ENCODE measurements around the gene RSBN1L. TPM values are rescaled to one million over a fixed set of nuclear protein-coding genes. Genes with fewer than 3 reads are reported as not detected.
A peak's percentile ranks its signal among the peaks of the same experiment; 100 is the strongest.

RSBN1L gene
- polyA plus RNA-seq, 2 of the 4 experiments (the other 2 are of a cell fraction) = 11.1 to 13.0 TPM

DNA sequence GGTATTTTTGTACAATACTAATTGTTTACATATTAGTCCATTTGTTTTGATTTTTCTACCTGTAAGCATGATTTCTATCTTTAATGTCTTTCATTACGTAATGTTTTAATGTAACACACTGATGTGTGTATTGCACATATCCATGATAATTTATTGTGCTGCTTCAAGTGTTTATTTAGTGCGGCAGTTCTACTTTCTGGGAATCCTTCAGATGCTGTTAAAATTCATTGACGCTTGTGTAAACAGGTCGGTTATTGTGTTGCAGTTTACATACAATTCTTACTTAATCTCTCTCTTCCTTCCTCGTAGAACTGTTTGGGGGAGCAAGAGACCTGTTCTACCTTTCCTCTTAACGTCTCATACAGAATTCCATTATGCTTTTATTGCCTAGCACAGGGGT lies 95.1 kb downstream of the RSBN1L start:
- no peak overlapping the region for H3K4me3 ChIP-seq
- DNase-seq (ENCODE audit: low read depth in 1 of 2, low spot score in 1 of 2) (peak in 1 of 2 experiments; percentile 62), FAIRE-seq (no peak), ATAC-seq (peak; percentile 23 to 68; a peak in 3 of 6 replicates)
- H3K4me1 ChIP-seq = peaks cover 12% of the 10 kb centered on the region
- 23% methylated on average over 6 of the region's 6 CpGs for WGBS (ENCODE audit: missing lambda C conversion rate)
- TF ChIP-seq GATA3 (IDR thresholded peaks at IDR 0.05; ENCODE audit: borderline replicate concordance) (peak; percentile 52; the same call in 1 of the 2 replicates), CEBPB (IDR thresholded peaks at IDR 0.05) (peak in 1 of 2 experiments; percentile 39; a peak in 1 of 4 replicates), JUN (IDR thresholded peaks at IDR 0.05) (no peak), HOXB13 (CRISPR knock-in tag; IDR thresholded peaks at IDR 0.05; ENCODE audit: low read depth) (no peak)
- TF ChIP-seq, protein P1, sequence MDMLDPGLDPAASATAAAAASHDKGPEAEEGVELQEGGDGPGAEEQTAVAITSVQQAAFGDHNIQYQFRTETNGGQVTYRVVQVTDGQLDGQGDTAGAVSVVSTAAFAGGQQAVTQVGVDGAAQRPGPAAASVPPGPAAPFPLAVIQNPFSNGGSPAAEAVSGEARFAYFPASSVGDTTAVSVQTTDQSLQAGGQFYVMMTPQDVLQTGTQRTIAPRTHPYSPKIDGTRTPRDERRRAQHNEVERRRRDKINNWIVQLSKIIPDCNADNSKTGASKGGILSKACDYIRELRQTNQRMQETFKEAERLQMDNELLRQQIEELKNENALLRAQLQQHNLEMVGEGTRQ (IDR thresholded peaks at IDR 0.05) = no peak
- CTCF ChIA-PET = no interaction called here
- H3K27ac ChIP-seq = no peak overlapping the region
- POLR2A ChIA-PET = no interaction called here
- peaks cover 2% of the 10 kb centered on the region; the same call in 1 of the 3 replicates for H3K9me3 ChIP-seq
- peak overlapping the region; percentile 24; the same call in 1 of the 3 replicates for H3K4me2 ChIP-seq

DNA sequence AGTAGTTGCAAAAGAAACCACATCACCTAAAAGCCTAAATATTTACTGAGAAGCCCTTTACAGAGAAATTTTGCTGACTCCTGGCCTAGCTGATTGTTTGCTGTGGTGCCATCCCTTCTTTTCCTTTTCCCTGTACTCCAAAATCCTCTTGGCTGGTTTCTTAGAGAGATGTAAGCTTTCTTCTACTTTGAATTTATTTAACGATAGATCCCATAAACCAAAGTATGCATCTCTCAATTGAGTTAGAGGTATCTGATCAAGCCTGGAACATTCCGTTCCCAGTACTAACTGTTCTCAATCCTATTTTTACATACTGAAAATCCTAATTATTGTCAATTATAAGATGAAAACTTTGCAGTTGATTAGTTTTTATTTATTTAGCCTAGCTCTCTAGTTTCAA lies 95.7 kb downstream of the RSBN1L start:
- Histone ChIP-seq H3K4me3 (no peak overlapping the region), H3K4me1 (peaks cover 18% of the 10 kb centered on the region), H3K4me2 (0 out of 3 replicates have a peak overlapping the region, but pooled peaks have one; percentile 24), H3K27ac (no peak overlapping the region), H3K9me3 (no peaks in the 10 kb centered on the region)
- 83% methylated on average over 2 of the region's 2 CpGs for WGBS (ENCODE audit: missing lambda C conversion rate)
- FAIRE-seq (no peak), ATAC-seq (no peak), DNase-seq (ENCODE audit: low read depth in 1 of 2, low spot score in 1 of 2) (no peak)
- CTCF ChIA-PET = no interaction called here
- POLR2A ChIA-PET = interaction anchor here (0.5 kb wide), 1 partner anchor 219 kb away, joined by 7 read pairs; no protein-coding TSS in a partner anchor
- no peak for TF ChIP-seq RARB (CRISPR knock-in tag; IDR thresholded peaks at IDR 0.05)

DNA sequence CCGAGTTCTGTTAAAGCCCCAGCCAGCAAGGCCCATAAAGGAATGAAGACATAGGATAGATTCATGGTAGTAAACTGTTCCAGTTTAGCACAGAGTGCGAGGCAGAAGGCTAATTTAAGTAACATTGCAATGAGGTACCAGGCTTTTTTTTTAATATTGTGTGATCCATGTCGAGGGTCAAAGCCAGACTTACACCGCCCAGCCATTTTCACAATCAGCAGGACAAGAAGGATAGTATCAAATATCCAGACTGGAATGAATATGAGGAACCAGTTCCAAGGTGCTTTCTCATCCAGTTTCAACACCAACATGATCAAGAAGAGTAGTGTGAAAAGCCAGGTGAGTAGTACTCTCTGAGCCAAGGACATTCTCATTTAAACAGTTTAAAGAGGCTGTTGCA lies 97.7 kb downstream of the RSBN1L start:
- CTCF ChIA-PET = no interaction called here
- DNase-seq (ENCODE audit: low read depth in 1 of 2, low spot score in 1 of 2) (no peak), ATAC-seq (no peak), FAIRE-seq (no peak)
- Histone ChIP-seq H3K4me1 (peaks cover 24% of the 10 kb centered on the region), H3K27ac (no peak overlapping the region), H3K9me3 (no peaks in the 10 kb centered on the region), H3K4me3 (no peak overlapping the region), H3K4me2 (no peak overlapping the region)
- POLR2A ChIA-PET = no interaction called here
- WGBS (ENCODE audit: missing lambda C conversion rate) = 89% methylated on average over 4 of the region's 4 CpGs
- TF ChIP-seq FOXS1 (CRISPR knock-in tag; IDR thresholded peaks at IDR 0.05) = no peak
- TF ChIP-seq MYC (IDR thresholded peaks at IDR 0.05; ENCODE audit: borderline replicate concordance, low read length) = no peak
- TF ChIP-seq, protein P2, sequence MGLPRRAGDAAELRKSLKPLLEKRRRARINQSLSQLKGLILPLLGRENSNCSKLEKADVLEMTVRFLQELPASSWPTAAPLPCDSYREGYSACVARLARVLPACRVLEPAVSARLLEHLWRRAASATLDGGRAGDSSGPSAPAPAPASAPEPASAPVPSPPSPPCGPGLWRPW (IDR thresholded peaks at IDR 0.05) = no peak
- no peak for TF ChIP-seq HEYL (CRISPR knock-in tag; IDR thresholded peaks at IDR 0.05)
- TF ChIP-seq NR3C1 (IDR thresholded peaks at IDR 0.05) = no peak
- no peak for TF ChIP-seq KDM5A (IDR thresholded peaks at IDR 0.05)
- TF ChIP-seq RAD21 (conservative IDR thresholded peaks at IDR 0.05 in 1 of 2, IDR thresholded peaks at IDR 0.05 in 1 of 2) = no peak
- TF ChIP-seq HOXB13 (CRISPR knock-in tag; IDR thresholded peaks at IDR 0.05; ENCODE audit: low read depth) = no peak

DNA sequence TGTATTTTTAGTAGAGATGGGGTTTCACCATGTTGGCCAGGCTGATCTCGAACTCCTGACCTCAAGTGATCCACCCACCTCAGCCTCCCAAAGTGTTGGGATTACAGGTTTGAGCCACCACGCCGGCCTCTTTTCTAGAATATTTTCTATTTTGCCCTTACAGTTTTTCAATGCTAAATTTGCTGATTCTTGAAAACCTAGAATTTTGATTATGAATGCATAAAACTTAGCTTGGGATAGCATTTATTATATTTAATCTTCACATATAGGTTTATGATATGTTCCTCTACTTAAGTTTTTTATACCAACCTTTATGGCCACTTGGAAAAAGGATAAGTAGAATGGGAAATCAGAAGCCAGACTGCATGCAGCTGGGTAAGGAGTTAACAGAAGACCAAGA lies 99.8 kb downstream of the RSBN1L start:
- no peak for DNase-seq (ENCODE audit: low read depth in 1 of 2, low spot score in 1 of 2)
- Histone ChIP-seq H3K4me2 (no peak overlapping the region; the same call in 2 of the 3 replicates), H3K4me3 (no peak overlapping the region), H3K27ac (no peak overlapping the region), H3K4me1 (peaks cover 33% of the 10 kb centered on the region), H3K9me3 (no peaks in the 10 kb centered on the region)
- TF ChIP-seq KDM5A (IDR thresholded peaks at IDR 0.05) = no peak
- no peak for TF ChIP-seq EP300 (IDR thresholded peaks at IDR 0.05)
- peak; percentile 47 for TF ChIP-seq MAFK (IDR thresholded peaks at IDR 0.05; ENCODE audit: partially characterized antibody)
- no peak for FAIRE-seq
- POLR2A ChIA-PET = no interaction called here
- no peak for ATAC-seq
- CTCF ChIA-PET = no interaction called here
- WGBS (ENCODE audit: missing lambda C conversion rate) = 94% methylated on average over 3 of the region's 3 CpGs

DNA sequence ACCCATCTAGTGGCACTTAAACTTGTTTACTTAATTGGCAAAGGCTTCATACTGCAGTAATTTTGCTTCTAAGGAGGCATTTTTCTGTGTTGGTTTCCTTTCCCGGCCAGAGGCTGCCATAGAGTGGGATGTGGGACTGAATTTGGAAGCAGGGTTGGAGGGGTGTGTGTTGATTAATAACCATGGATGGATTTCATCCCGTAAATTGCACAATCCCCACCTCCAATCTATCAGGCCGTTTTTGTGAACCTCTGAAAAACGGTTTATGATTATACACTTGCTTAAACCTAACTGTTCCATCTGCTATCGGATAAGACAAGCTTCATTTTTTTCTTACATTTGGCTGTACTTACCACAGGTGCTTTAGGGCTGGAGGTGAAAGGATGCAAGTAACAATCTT lies 100.7 kb downstream of the RSBN1L start:
- DNase-seq (ENCODE audit: low read depth in 1 of 2, low spot score in 1 of 2) (no peak), ATAC-seq (no peak), FAIRE-seq (no peak)
- peak overlapping the region; percentile 97 for H3K4me2 ChIP-seq
- ChIA-PET POLR2A (no interaction called here), CTCF (no interaction called here)
- peak overlapping the region; percentile 98 for H3K4me3 ChIP-seq
- 46% methylated on average over 5 of the region's 5 CpGs for WGBS (ENCODE audit: missing lambda C conversion rate)
- peaks cover 24% of the 10 kb centered on the region for H3K4me1 ChIP-seq
- H3K27ac ChIP-seq = no peak overlapping the region; a peak in 1 of 6 replicates
- H3K9me3 ChIP-seq = no peaks in the 10 kb centered on the region
- no peak for TF ChIP-seq MYC (IDR thresholded peaks at IDR 0.05; ENCODE audit: borderline replicate concordance, low read length)
- TF ChIP-seq, protein P3, sequence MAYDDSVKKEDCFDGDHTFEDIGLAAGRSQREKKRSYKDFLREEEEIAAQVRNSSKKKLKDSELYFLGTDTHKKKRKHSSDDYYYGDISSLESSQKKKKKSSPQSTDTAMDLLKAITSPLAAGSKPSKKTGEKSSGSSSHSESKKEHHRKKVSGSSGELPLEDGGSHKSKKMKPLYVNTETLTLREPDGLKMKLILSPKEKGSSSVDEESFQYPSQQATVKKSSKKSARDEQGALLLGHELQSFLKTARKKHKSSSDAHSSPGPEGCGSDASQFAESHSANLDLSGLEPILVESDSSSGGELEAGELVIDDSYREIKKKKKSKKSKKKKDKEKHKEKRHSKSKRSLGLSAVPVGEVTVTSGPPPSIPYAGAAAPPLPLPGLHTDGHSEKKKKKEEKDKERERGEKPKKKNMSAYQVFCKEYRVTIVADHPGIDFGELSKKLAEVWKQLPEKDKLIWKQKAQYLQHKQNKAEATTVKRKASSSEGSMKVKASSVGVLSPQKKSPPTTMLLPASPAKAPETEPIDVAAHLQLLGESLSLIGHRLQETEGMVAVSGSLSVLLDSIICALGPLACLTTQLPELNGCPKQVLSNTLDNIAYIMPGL (CRISPR knock-in tag; IDR thresholded peaks at IDR 0.05; ENCODE audit: borderline replicate concordance) = no peak
- no peak for TF ChIP-seq NFE2L2 (conservative IDR thresholded peaks at IDR 0.05; ENCODE audit: low read length)
- TF ChIP-seq, protein P4, sequence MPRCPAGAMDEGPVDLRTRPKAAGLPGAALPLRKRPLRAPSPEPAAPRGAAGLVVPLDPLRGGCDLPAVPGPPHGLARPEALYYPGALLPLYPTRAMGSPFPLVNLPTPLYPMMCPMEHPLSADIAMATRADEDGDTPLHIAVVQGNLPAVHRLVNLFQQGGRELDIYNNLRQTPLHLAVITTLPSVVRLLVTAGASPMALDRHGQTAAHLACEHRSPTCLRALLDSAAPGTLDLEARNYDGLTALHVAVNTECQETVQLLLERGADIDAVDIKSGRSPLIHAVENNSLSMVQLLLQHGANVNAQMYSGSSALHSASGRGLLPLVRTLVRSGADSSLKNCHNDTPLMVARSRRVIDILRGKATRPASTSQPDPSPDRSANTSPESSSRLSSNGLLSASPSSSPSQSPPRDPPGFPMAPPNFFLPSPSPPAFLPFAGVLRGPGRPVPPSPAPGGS (IDR thresholded peaks at IDR 0.05) = no peak
- TF ChIP-seq POLR2AphosphoS2 (conservative IDR thresholded peaks at IDR 0.05; ENCODE audit: low read length) = no peak
- TF ChIP-seq ESRRA (IDR thresholded peaks at IDR 0.05; ENCODE audit: borderline replicate concordance, low read length) = no peak
- no peak for TF ChIP-seq BHLHE40 (IDR thresholded peaks at IDR 0.05; ENCODE audit: low read depth, low read length)
- TF ChIP-seq, protein P5, sequence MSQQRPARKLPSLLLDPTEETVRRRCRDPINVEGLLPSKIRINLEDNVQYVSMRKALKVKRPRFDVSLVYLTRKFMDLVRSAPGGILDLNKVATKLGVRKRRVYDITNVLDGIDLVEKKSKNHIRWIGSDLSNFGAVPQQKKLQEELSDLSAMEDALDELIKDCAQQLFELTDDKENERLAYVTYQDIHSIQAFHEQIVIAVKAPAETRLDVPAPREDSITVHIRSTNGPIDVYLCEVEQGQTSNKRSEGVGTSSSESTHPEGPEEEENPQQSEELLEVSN (IDR thresholded peaks at IDR 0.05; ENCODE audit: borderline replicate concordance, low read depth) = no peak
- no peak for TF ChIP-seq CEBPB (IDR thresholded peaks at IDR 0.05)
- TF ChIP-seq CHD4 (IDR thresholded peaks at IDR 0.05; ENCODE audit: borderline replicate concordance) = no peak
- TF ChIP-seq MAFK (IDR thresholded peaks at IDR 0.05; ENCODE audit: partially characterized antibody) = no peak
